ENCODE data around the gene LGALS7B. TPM values are rescaled to one million over a fixed set of nuclear protein-coding genes. Genes with fewer than 3 reads are reported as not detected.

Gene LGALS7B
- total RNA-seq, 2 donors from 2014 or later = not detected

- H3K9ac ChIP-seq (ENCODE audit: low read depth in 2 of 2, low read length in 2 of 2) = peak overlapping the region in 1 of 2 donors; percentile 97
Observed at GRCh38 chr19:38830039-38830733, 41.2 kb downstream of the LGALS7B start.

GRCh38 chr19:38831142-38831605 is 42.2 kb downstream of the LGALS7B start:
- DNase-seq = peak; percentile 88
- no peak for TF ChIP-seq CTCF (IDR thresholded peaks at IDR 0.05)
- Histone ChIP-seq H3K9me3 (no peaks in the 10 kb centered on the region), H3K27ac (peak overlapping the region; percentile 83), H3K9ac (ENCODE audit: low read depth in 2 of 2, low read length in 2 of 2) (peak overlapping the region; percentile 82 to 97), H3K27me3 (no peaks in the 10 kb centered on the region), H3K4me3 (peak overlapping the region; percentile 43), H3K4me1 (no peaks in the 10 kb centered on the region), H3K36me3 (no peaks in the 10 kb centered on the region)
- intact Hi-C loops (cut with DNase I) = no loop called here

More at GRCh38 chr19:38830039-38830733, 41.2 kb downstream of the LGALS7B start:
- TF ChIP-seq CTCF (IDR thresholded peaks at IDR 0.05) = no peak
- Histone ChIP-seq H3K4me3 (no peak overlapping the region), H3K27me3 (no peaks in the 10 kb centered on the region), H3K36me3 (no peaks in the 10 kb centered on the region), H3K9me3 (no peaks in the 10 kb centered on the region), H3K4me1 (no peaks in the 10 kb centered on the region), H3K27ac (peak overlapping the region; percentile 83)
- no peak for DNase-seq
- intact Hi-C loops (cut with DNase I) = no loop called here

- peaks cover 15% of the 10 kb centered on the region for H3K36me3 ChIP-seq
- intact Hi-C loops (cut with DNase I) = no loop called here
- H3K27me3 ChIP-seq = no peaks in the 10 kb centered on the region
- TF ChIP-seq CTCF (IDR thresholded peaks at IDR 0.05) = no peak
- peak overlapping the region; percentile 17 for H3K27ac ChIP-seq
- DNase-seq = no peak
- H3K9me3 ChIP-seq = no peaks in the 10 kb centered on the region
- no peak overlapping the region for H3K4me3 ChIP-seq
- no peak overlapping the region for H3K9ac ChIP-seq (ENCODE audit: low read depth in 2 of 2, low read length in 2 of 2)
- no peaks in the 10 kb centered on the region for H3K4me1 ChIP-seq
Observed at GRCh38 chr19:38833092-38833425, 44.1 kb downstream of the LGALS7B start.

- Histone ChIP-seq H3K9ac (ENCODE audit: low read depth in 2 of 2, low read length in 2 of 2) (no peak overlapping the region), H3K4me1 (no peaks in the 10 kb centered on the region), H3K36me3 (peaks cover 25% of the 10 kb centered on the region), H3K4me3 (no peak overlapping the region), H3K27ac (peak overlapping the region; percentile 1), H3K27me3 (no peaks in the 10 kb centered on the region), H3K9me3 (no peaks in the 10 kb centered on the region)
- intact Hi-C loops (cut with DNase I) = no loop called here
- DNase-seq = no peak
- TF ChIP-seq CTCF (IDR thresholded peaks at IDR 0.05) = no peak
Observed at GRCh38 chr19:38834104-38834490, 45.1 kb downstream of the LGALS7B start.

- Histone ChIP-seq H3K4me3 (no peak overlapping the region), H3K9ac (ENCODE audit: low read depth in 2 of 2, low read length in 2 of 2) (no peak overlapping the region), H3K4me1 (no peaks in the 10 kb centered on the region), H3K27ac (peak overlapping the region; percentile 1), H3K9me3 (no peaks in the 10 kb centered on the region), H3K36me3 (peaks cover 25% of the 10 kb centered on the region), H3K27me3 (no peaks in the 10 kb centered on the region)
- intact Hi-C loops (cut with DNase I) = no loop called here
- TF ChIP-seq CTCF (IDR thresholded peaks at IDR 0.05) = no peak
- DNase-seq = no peak
Observed at GRCh38 chr19:38834590-38834989, 45.6 kb downstream of the LGALS7B start.
